HepG2 (cell line): ENCODE measurements around the gene STK32B. TPM values are rescaled to one million over a fixed set of nuclear protein-coding genes. Genes with fewer than 3 reads are reported as not detected.

Source experiments
- ATAC-seq: fragments of 200-7000 bp; cut with Tn5 transposase; 3 replicates; pipeline ENCODE4 v1.9.1; 2020; ENCODE audit warnings: mild to moderate bottlenecking, moderate library complexity
- BruUV-seq: library from RNA; stranded (reverse); fragments of 400-500 nt; replicated peaks from 2 replicates; lab custom pipeline; 2021; lab: Mats Ljungman, UMichigan
- CTCF ChIA-PET: fragments of 300-600 bp; formaldehyde crosslinking; extraction: SDS; loops from one replicate; lab custom pipeline; 2021; ENCODE audit warnings: low total read pairs, inconsistent platforms, low intra/inter-chr PET ratio; lab: Yijun Ruan, JAX
- POLR2A ChIA-PET: fragments of 350-600 bp; sonication (Branson Sonifier 250); formaldehyde crosslinking; loops from one replicate; lab custom pipeline; 2020; ENCODE audit warnings: antibody characterized with exemption, inconsistent platforms; lab: Yijun Ruan, JAX
- DNase-seq: peaks from one replicate; pipeline ENCODE4 v3.0.0-alpha.2; 2015; ENCODE audit warnings: low spot score
- FAIRE-seq: peaks from 3 replicates; lab custom pipeline; 2011; peaks lifted over from hg19 to GRCh38; lab: Jason Lieb, UNC
- H2AFZ ChIP-seq: one replicate; pipeline ENCODE4 v1.6.1; 2011; ENCODE audit warnings: low read length, inconsistent platforms
- H3K27ac ChIP-seq: fragments of 300-600 bp; 3 replicates; pipeline ENCODE4 v1.8.0; 2011; ENCODE audit warnings: mixed run types, mild to moderate bottlenecking, mixed read lengths, low read length, inconsistent platforms; ENCODE audit not compliant: insufficient read depth; ENCODE audit errors: extremely low read length
- H3K27me3 ChIP-seq, 2 experiments: fragments of 200-600 bp in 1 of 2; 2 replicates in 1 of 2; 3 replicates in 1 of 2; pipeline versions ENCODE4 v1.6.0 to v1.8.0; 2011; ENCODE audit warnings: low read length in 2 of 2, mild to moderate bottlenecking in 2 of 2, moderate library complexity in 2 of 2, inconsistent platforms in 1 of 2; ENCODE audit not compliant: insufficient read depth in 2 of 2, control insufficient read depth in 1 of 2
- H3K36me3 ChIP-seq, 2 experiments: fragments of 200-600 bp in 1 of 2; replicated peaks in 1 of 2; 2 replicates in 1 of 2; 3 replicates in 1 of 2; pipeline versions ENCODE4 v1.5.1 to v1.8.0; 2011; ENCODE audit warnings: low read length in 2 of 2, inconsistent platforms in 1 of 2; ENCODE audit not compliant: insufficient read depth in 2 of 2, control insufficient read depth in 1 of 2
- H3K4me1 ChIP-seq: 2 replicates; pipeline ENCODE4 v1.5.1; 2012; ENCODE audit warnings: low read length, inconsistent platforms; ENCODE audit not compliant: insufficient read depth
- H3K4me2 ChIP-seq: 2 replicates; pipeline ENCODE4 v1.6.0; 2011; ENCODE audit warnings: low read depth, low read length, inconsistent platforms
- H3K4me3 ChIP-seq, 3 experiments: fragments of 200-600 bp in 1 of 3; sonication (generic), shearing (Covaris generic) in 1 of 3; replicated peaks in 1 of 3; 2 replicates each; pipeline ENCODE4 v1.5.1; 2011 to 2016; ENCODE audit warnings: low read length in 3 of 3, inconsistent platforms in 2 of 3, low read depth in 2 of 3, mild to moderate bottlenecking in 2 of 3, control low read depth in 1 of 3, mixed read lengths in 1 of 3; ENCODE audit not compliant: insufficient read depth in 1 of 3
- H3K79me2 ChIP-seq: one replicate; pipeline ENCODE4 v1.6.1; 2011; ENCODE audit warnings: low read length, inconsistent platforms; ENCODE audit not compliant: insufficient read depth
- H3K9ac ChIP-seq: 2 replicates; pipeline ENCODE4 v1.6.0; 2011; ENCODE audit warnings: mild to moderate bottlenecking, low read depth, low read length, inconsistent platforms; ENCODE audit not compliant: insufficient read depth
- H3K9me3 ChIP-seq: 2 replicates; pipeline ENCODE4 v1.5.1; 2012; ENCODE audit warnings: mild to moderate bottlenecking, low read length
- H4K20me1 ChIP-seq: 2 replicates; pipeline ENCODE4 v1.6.0; 2011; ENCODE audit warnings: inconsistent platforms, mild to moderate bottlenecking, low read length, moderate library complexity; ENCODE audit not compliant: insufficient read depth
- NFRKB ChIP-seq: fragments of 450-650 bp; IDR thresholded peaks from 2 replicates; pipeline ENCODE4 v1.6.1; 2017
- PAXIP1 ChIP-seq: sonication (generic); formaldehyde crosslinking; conservative IDR thresholded peaks from 2 replicates; pipeline ENCODE4 v1.4.0; 2020; ENCODE audit warnings: mild to moderate bottlenecking, missing genetic modification reagents, moderate library complexity
- WGBS: methylation state at CpG from one replicate; pipeline ENCODE4 v1.1.6; 2017; ENCODE audit warnings: low lambda C conversion rate; 5-methylcytosine and 5-hydroxymethylcytosine counted together
- in situ Hi-C: cut with HindIII; loops from 2 replicates; pipeline ENCODE4 v1.10.0; 2017; ENCODE audit warnings: low pct_unique_long_range_greater_than_20kb; ENCODE audit not compliant: extremely low pct_ligation_motif_present
- intact Hi-C: fragments of 100-400 bp; cut with micrococcal nuclease; formaldehyde crosslinking; loops from one replicate; pipeline ENCODE4 v1.10.0; 2022; ENCODE audit not compliant: unreplicated experiment
- polyA plus RNA-seq, 8 experiments: library from polyadenylated mRNA; depleted of rRNA in 3 of 8; stranded (reverse) in 7 of 8; unstranded in 1 of 8; fragments of >200 nt; fragmentation: Illumina TruSeq in 4 of 8; extraction: Trizol in 4 of 8; gene quantifications; 2 replicates each; pipeline versions ENCODE4 v1.2.1 to v1.2.3, GENCODE V29; 2011 to 2016; ENCODE audit warnings: low read depth in 4 of 8, missing spikeins in 1 of 8, mixed read lengths in 1 of 8; ENCODE audit not compliant: insufficient read depth in 1 of 8
- total RNA-seq, 5 experiments: library from RNA; depleted of rRNA; stranded (reverse); fragments of >200 nt; fragmentation: Illumina TruSeq; extraction: Trizol; gene quantifications; 2 replicates each; pipeline ENCODE4 v1.2.3, GENCODE V29; 2016; ENCODE audit warnings: low read depth in 1 of 5
- TF ChIP-seq, protein P1 (sequence below): sonication (generic); formaldehyde crosslinking; IDR thresholded peaks from 2 replicates; pipeline ENCODE4 v1.5.1; 2020; ENCODE audit warnings: missing genetic modification reagents, mild to moderate bottlenecking, borderline replicate concordance

The STK32B gene
- total and polyA plus RNA-seq, 2 of the 13 experiments (the other 11 are each of a cell fraction or from before 2014, with no cell fraction given) = not detected

GRCh38 chr4:5045097-5045496, 6.2 kb upstream of the STK32B start:
- H2AFZ ChIP-seq = no peak overlapping the region
- no peaks in the 10 kb centered on the region for H3K9me3 ChIP-seq
- peaks cover 0 to 4% of the 10 kb centered on the region in 2 experiments; a peak in 2 of 5 replicates for H3K27me3 ChIP-seq
- intact Hi-C loops = no loop called here
- H3K9ac ChIP-seq = no peak overlapping the region
- 0% methylated on average over 3 of the region's 3 CpGs for WGBS
- H4K20me1 ChIP-seq = no peaks in the 10 kb centered on the region
- H3K4me3 ChIP-seq = no peak overlapping the region
- no peak for DNase-seq
- ATAC-seq = no peak
- H3K36me3 ChIP-seq = no peaks in the 10 kb centered on the region
- H3K4me1 ChIP-seq = no peaks in the 10 kb centered on the region
- H3K79me2 ChIP-seq = no peaks in the 10 kb centered on the region
- no peak for FAIRE-seq
- TF ChIP-seq, protein P1, sequence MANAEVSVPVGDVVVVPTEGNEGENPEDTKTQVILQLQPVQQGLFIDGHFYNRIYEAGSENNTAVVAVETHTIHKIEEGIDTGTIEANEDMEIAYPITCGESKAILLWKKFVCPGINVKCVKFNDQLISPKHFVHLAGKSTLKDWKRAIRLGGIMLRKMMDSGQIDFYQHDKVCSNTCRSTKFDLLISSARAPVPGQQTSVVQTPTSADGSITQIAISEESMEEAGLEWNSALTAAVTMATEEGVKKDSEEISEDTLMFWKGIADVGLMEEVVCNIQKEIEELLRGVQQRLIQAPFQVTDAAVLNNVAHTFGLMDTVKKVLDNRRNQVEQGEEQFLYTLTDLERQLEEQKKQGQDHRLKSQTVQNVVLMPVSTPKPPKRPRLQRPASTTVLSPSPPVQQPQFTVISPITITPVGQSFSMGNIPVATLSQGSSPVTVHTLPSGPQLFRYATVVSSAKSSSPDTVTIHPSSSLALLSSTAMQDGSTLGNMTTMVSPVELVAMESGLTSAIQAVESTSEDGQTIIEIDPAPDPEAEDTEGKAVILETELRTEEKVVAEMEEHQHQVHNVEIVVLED (CRISPR knock-in tag) = no peak
- TF ChIP-seq PAXIP1 (CRISPR knock-in tag) (no peak), NFRKB (no peak)
- TF ChIP-seq, all 625 proteins: peak for 0
- in situ Hi-C loops = no loop called here
- BruUV-seq = no TSS peak
- Histone ChIP-seq H3K4me2 (no peak overlapping the region), H3K27ac (no peak overlapping the region)
- ChIA-PET POLR2A (no interaction called here), CTCF (no interaction called here)
